Neural crest cell (in vitro differentiated cells): Measurements from ENCODE around the gene SNAP47. TPM values are rescaled to one million over a fixed set of nuclear protein-coding genes. Genes with fewer than 3 reads are reported as not detected.

Experiments
- DNase-seq: peaks from one replicate; pipeline ENCODE4 v3.0.0; 2021; ENCODE audit warnings: low read depth, mixed read lengths, low spot score
- H3K27ac Mint-ChIP-seq: one replicate; pipeline ENCODE4 v1.8.0; 2021; ENCODE audit warnings: mild to moderate bottlenecking, mixed read lengths; ENCODE audit not compliant: unreplicated experiment
- H3K27me3 Mint-ChIP-seq: 2 replicates; pipeline ENCODE4 v1.8.0; 2021; ENCODE audit warnings: low read depth, mild to moderate bottlenecking, mixed read lengths
- H3K36me3 Mint-ChIP-seq: 2 replicates; pipeline ENCODE4 v1.8.0; 2021; ENCODE audit warnings: low read depth, mild to moderate bottlenecking, mixed read lengths
- H3K4me1 Mint-ChIP-seq: 2 replicates; pipeline ENCODE4 v1.8.0; 2021; ENCODE audit warnings: mixed read lengths
- H3K4me3 Mint-ChIP-seq: one replicate; pipeline ENCODE4 v1.8.0; 2021; ENCODE audit warnings: mild to moderate bottlenecking, mixed read lengths
- H3K9me3 Mint-ChIP-seq: 2 replicates; pipeline ENCODE4 v1.8.0; 2021; ENCODE audit warnings: mixed read lengths
- CTCF ChIP-seq: fragments of 200-600 bp; sonication (generic); conservative IDR thresholded peaks from 2 replicates; pipeline ENCODE4 v1.5.0; 2021; ENCODE audit warnings: antibody characterized with exemption, mild to moderate bottlenecking
- total RNA-seq: library from RNA; stranded (reverse); gene quantifications from 2 replicates; pipeline ENCODE4 v1.2.1, GENCODE V29; 2021

SNAP47 gene
- total RNA-seq, 1 donor from 2014 or later: 45.3 TPM

GRCh38 chr1:227786673-227787512 lies 51.7 kb downstream of the SNAP47 start:
- Mint-ChIP-seq H3K27ac (no peak overlapping the region), H3K36me3 (no peaks in the 10 kb centered on the region), H3K4me3 (peak overlapping the region; percentile 86), H3K27me3 (peaks cover 50% of the 10 kb centered on the region), H3K9me3 (no peaks in the 10 kb centered on the region), H3K4me1 (no peaks in the 10 kb centered on the region)
- no peak for TF ChIP-seq CTCF
- DNase-seq: no peak

GRCh38 chr1:227787513-227788270 lies 52.5 kb downstream of the SNAP47 start:
- H3K9me3 Mint-ChIP-seq: no peaks in the 10 kb centered on the region
- H3K27me3 Mint-ChIP-seq: peaks cover 50% of the 10 kb centered on the region
- H3K36me3 Mint-ChIP-seq: no peaks in the 10 kb centered on the region
- H3K4me1 Mint-ChIP-seq: no peaks in the 10 kb centered on the region
- DNase-seq: peak; percentile 65
- no peak overlapping the region for H3K27ac Mint-ChIP-seq
- no peak for TF ChIP-seq CTCF
- H3K4me3 Mint-ChIP-seq: peak overlapping the region; percentile 86

GRCh38 chr1:227788271-227789083 lies 53.2 kb downstream of the SNAP47 start:
- Mint-ChIP-seq H3K36me3 (no peaks in the 10 kb centered on the region), H3K4me1 (no peaks in the 10 kb centered on the region), H3K9me3 (no peaks in the 10 kb centered on the region), H3K4me3 (peak overlapping the region; percentile 57), H3K27me3 (peaks cover 50% of the 10 kb centered on the region), H3K27ac (no peak overlapping the region)
- peak; percentile 47 for DNase-seq
- TF ChIP-seq CTCF: no peak

- no peak for DNase-seq
- peak overlapping the region; percentile 57 for H3K4me3 Mint-ChIP-seq
- H3K4me1 Mint-ChIP-seq: no peaks in the 10 kb centered on the region
- H3K9me3 Mint-ChIP-seq: no peaks in the 10 kb centered on the region
- peaks cover 50% of the 10 kb centered on the region for H3K27me3 Mint-ChIP-seq
- no peak for TF ChIP-seq CTCF
- H3K27ac Mint-ChIP-seq: no peak overlapping the region
- no peaks in the 10 kb centered on the region for H3K36me3 Mint-ChIP-seq
These were observed 54.1 kb downstream of the SNAP47 start for GRCh38 chr1:227789084-227790033.
